NCI-H774 (cell line): Measurements from ENCODE around the gene CALML6.

Source experiments
- DNase-seq: peaks from one replicate; lab custom pipeline; 2025; lab: John Stamatoyannopoulos, UW

CALML6 gene

DNA sequence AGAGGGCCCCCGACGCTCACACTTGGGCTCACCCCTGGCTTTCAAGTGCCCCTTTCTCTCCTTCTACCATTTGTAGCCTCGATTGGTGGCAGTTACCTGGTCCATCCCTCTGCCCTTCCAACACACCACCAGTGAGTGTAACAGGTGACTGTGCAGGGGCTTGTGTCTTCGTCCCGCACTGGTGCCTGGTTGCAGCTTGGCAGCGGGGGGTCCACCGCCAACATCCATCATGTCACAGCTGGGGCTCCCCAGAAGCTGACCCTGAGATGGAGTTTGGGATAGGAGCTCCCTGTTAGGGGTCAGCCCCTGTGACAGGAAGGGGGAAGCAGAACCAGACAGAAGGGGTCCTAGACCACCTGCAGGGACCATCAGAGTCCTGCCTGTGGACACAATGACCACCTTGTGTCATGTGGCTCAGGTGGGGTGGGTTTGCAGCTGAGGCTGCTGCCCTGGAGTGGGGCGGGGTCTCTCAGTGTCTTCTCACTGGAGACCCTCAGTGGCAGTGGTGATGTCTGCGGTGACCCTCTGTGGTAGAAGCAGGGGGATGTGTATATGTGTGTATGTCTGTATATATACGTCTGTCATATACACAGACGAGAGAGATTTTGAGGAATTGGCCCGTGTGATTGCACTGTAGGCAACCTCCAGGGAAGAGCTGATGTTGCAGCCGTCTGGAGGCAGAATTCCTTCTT is 3.6 kb upstream of the CALML6 start:
- DNase-seq, result no peak

DNA sequence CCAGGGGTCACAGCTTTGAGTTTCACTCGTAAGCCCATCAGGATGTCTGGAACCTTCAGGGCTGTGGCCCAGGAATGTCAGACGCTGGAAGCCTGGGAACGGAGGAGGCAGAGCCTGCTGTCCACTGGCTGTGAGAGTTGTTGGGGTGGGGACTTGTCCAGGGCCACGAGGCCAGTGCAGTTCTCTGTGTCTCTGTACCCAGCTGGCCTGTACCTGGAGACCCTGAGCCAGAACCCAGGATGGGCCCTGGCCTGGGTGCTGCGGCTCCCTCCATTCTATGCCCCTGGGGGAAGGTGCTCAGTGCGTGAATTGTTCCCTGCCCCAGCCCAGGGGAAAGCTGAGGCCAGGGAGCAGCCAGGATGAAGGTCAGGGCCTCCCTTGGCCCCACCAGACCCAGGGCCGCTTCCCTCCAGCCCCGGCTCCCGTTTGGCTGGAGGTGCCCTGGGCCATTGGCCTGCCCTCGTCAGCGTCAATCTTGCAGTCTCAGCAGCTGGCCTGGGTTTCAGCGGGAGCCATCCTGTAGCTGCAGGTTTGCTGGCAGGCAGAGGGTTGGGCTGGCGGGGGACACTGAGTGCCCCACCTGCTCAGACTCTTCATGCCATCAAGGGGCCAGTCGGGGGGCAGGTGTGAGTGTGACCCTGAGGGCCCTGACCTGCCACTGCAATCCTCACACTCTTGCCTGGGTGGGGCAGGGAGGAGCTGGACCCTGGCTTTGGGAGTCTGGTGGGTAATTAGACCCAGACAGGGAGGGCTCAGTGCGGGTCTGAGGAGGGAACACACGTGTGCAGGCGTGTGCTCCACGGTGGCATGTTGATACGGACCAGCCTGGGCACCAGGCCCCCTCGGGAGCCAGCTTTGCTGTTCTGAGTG is 724 bp upstream of the CALML6 start:
- DNase-seq, result no peak

DNA sequence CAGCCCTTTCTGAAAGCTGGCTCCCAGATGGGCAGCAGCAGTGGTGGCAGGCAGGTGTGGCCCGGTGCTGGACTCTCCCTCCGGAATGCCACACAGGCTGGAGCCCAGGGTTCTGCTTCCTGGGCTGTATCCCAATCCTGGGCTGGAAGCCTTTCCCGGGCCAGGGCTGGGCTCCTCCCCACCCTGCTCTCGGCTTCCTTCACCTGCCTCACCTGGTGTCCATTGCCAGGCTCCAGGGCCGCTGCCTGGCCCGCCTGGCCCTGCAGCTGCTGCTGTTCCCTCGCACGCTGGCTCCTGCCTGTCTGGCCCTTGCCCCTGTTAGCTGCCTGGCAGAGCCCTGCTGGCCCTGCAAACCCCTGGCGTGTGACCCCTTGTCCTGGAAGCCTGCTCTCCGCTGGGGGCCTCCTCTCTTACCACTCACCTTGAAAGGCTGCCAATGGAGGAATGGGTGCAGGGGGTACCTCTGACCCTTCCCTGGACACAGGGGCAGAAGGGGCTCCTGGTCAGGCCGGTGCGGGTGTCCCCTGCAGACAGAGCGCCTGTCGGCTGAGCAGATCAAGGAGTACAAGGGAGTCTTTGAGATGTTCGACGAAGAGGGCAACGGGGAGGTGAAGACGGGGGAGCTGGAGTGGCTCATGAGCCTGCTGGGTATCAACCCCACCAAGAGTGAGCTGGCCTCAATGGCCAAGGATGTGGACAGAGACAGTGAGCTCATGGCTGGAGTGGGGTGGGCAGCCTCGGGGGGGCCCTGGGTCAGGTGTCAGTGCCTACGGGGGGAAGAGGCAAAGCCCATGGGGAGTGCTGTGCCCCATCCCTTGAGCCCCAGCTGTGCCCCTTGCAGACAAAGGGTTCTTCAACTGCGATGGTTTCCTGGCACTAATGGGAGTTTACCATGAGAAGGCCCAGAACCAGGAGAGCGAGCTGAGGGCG is 1.1 kb downstream of the CALML6 start:
- DNase-seq, result no peak

DNA sequence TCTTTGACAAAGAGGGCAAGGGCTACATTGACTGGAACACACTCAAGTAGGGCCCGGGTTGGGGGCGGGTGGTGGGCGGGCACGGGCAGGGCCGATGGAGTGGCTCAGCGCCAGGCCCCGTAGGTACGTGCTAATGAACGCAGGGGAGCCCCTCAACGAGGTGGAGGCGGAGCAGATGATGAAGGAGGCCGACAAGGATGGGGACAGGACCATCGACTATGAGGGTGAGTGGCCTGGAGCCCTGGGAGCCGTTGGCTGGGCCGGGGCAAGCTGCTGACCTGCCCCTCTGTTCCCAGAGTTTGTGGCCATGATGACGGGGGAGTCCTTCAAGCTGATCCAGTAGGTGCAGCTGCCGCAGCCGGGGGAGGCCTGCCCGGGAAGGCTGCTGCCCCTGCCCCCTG is 1.8 kb downstream of the CALML6 start:
- DNase-seq, result no peak

DNA sequence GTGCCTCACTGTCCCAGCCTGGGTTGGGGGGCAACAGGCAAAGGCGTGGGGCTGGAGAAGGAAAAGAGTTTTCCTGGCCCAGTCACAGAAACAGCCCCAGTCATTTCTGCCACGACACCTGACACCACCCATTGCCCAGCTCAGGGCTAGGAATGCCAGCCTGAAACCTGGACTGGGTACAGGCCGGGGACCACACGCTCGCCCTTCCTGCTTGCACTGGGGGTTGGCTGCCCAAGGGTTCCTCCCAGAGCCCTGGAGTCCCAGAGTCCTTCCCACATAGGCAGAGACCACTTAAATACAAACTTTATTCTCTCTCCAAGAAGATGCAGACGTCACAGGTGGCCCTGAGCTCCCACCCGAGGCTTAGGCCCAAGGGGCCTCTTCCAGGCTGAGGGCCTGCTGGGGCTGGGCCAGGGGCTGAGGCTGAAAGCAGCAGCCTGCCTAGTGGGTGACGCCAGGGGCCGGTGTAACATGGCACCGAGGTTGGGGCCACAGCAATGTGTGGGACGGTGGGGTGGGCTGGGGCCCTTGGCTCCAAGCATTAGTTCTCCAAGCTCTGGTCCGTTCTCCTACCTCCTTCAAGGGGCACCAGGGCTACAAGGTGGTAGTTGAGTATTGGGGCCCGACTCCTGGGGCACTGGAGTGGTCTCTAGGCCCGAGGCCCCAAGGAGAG is 2.4 kb downstream of the CALML6 start:
- no peak for DNase-seq

DNA sequence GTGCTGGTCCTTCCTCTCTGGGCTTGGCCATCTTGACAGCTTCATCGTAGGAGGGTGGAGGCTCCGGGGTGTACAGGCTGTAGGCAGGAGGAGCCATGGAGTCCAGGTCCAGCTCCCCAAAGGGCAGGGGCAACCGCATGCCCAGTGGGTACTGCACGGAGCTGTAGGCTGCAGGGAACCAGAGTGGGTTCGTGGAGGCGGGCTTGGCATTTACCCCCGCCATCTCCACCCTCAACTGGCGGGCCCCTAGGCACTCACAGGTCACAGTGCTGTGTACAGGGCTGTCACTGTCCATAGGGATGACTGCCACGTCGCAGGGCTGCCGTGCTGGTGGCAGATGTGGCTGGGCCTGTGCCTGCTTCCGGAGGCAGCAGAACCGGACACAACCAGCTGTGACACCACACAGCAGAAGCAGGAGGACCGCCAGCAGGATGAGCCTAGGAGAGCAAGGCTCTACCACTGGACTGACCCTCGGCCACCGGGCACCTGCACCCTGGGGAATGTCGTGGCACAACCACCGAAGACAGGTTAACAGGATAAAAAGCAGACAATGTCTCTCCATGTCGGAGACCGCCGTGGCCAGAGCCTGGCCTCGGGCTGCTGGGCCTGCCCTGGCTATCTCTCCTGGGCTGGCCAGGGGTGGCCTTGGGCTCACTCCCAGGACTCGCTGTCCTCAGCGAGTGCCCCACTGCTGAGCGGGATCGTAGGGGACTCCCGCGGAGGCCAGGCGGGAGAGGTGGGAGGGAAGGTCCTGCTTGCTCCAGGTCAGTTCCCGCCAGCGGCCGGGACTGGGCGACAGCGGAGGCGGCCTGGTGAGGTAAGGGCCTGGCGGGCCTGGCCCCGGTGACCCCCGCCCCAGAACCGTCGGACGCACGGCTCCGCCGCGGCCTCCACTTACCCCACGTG is 3.2 kb downstream of the CALML6 start:
- no peak for DNase-seq

DNA sequence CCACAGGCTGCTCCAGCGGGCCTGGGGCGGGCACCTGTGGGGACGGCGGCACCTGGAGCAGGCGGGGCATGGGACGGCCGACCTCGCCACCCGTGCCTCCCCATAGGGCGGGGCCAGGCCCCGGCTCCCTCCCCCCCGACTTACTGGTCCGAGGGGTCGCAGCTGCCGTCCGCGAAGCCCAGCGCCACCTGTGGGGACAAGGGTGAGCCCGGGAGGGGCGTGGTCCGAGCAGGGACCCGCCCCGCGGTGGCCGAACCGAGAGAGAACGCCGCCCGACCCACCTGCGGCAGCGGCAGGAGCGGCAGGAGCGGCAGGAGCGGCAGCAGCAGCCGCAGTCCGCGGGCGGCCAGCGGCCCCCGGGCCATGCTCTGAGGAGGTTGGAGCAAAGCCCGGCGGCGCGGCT is 3.8 kb downstream of the CALML6 start, which contains the start of gene TMEM52:
Gene TMEM52 (minus strand): TSS at position 379 of the 403 bp plus-strand sequence. CDS start 14 bp downstream, at position 365.
- DNase-seq, result no peak

DNA sequence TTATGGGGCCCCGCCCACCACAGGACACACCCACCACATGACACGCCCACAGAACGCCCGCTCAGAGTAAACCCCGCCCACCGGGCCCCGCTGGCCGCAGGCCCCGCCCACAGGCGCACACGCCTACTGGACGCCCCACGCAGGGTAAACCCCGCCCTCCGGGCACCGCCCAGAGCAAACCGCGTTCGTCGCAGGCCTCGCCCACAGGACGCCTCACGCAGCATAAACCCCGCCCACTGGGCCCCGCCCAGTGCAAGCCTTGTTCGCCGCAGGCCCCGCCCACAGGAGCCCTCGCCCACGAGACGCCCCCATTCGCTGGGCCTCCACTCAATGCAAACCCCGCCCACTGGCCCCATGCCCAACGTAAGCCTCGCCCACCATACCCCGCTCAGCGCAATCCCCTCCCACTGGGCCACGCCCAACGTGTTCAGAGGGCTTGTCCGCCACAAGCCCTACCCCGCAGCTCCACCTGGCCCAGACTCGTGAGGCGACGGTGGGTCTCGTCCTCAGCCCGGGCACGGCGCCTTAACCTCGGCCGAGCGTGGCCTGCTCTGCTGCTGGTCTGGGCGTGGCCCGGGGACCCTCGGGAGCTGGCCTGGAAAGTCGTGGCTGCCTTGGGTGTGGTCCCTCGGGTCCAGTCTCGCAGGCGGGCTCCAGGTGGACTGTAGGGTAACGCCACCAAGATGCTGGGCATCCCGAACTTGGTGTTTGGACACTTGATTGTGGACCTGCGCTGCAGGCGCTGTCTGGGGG is 4.4 kb downstream of the CALML6 start:
- peak; percentile 91 for DNase-seq

DNA sequence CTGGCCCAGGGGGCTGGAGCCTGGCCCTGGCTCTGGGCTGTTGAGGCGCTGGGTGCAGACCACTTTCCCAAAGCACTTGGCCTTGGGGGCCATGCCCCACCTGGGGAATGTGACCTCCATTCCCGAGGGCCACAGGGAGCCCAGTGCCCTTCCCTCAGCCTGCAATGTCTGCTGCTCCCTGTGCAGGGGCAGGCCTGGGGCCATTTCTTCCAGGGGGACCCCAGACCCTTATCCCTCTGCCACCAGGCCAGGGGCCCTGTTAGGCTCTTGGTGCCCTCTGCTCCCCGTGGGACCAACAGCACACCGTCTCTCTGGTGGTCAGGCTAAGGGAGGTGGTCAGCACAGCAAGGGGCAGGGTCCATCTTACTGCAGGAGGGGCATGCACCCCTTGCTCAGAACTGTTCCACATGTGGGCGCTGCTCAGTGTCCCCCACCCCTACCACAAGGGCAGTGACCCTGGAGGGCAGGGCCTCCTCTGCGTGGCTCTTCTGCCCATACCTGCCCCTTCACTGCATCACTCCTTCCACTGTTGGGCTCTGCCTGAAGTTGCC is 5.1 kb downstream of the CALML6 start:
- DNase-seq, result no peak

DNA sequence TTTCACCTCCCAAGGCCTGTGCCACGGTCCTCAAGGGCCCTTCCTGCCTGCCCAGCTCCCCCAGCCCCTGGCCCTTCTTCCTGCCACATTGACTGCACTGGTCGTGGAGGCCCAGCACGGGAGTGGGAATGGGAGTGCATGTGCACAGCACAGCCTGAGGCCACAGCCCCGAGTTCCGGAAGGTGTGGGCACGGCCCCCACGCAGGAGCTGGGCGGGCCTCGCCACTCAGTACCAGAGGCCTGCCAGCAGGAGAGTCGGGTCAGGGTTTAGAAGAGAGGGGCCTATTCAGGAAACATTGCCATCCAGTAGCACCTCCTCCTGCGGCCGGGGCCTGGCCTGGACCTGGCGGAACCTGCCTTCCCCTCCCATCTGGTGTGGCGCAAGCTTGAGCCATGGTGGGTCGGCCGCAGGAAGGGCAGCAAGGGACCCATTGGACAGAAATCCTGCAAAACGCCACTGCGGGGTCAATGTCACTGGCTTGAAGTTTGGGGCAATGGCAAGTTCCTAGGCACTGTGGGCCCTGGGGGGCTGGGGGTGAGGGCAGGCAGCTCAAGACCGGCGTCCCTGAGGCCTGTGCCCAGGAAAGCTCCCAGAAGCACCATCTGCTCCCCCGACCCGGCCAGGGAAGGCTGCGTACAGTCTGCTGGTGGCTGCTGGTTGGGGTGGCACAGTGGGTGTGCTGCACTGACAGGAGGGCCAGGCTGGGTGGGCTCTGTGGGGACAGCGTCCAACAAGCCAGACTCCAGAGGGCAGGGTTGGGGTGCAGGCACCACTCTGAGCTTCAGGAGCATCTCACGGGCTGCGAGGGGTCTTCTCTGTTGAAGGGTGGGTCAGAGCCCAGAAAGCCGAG is 5.8 kb downstream of the CALML6 start:
- no peak for DNase-seq

DNA sequence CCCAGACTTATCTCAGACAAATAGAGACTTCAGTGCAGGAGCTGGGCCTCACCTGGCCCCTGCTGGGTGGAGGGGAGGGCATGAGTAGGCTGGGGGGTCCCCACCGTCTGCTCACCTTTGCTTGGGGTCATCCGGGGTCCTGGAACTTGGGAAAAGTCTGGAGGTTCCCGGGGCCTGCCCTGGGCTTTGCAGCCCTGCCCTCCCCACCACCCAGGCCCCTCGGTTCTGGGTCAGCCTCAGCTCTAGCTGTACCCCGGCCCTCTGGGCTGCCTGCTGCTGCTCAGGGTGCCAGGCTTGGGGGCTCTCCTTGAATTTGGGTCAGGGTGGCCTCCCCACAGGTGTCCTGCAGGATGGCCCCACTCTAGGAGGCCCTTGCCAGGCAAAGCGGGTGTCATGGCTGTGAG is 6.4 kb downstream of the CALML6 start:
- no peak for DNase-seq

DNA sequence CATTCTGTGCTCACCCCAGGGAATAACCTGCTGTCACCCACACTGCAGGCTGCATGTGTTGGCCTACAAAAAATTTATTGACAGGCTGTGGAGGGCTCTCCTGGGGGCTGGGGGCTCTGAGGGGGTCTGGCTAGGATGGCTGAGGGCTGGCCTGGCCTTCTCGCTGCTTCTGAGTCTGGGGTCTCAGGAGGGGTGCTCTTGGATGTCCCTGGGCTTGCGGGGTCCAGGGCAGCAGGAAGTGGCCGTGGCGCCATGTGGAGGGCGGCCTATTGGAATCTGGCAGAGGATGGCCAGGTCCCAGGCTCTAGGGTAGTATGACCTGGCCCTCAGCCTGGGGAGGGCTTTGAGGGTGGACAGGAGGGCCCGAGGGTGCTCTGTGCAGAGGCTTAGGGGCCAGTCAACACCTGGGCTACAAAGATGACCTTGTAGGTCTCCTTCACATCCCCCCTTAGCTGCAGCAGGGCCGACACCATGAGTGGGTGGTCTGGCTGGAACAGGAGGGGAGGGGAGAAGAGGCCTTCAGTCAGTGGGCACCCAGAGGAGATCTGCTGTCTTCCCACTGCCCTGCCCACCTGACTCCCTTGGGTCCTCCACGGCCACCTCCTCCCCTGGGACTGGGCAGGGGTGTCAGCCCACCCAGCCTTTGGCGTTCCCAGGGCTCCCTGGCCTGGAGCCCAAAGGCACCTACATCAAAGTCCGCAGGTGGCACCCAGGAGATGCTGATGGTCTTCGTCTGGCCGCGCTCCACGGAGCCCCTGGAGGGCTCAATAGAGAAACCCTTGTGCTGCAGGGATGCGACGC is 7.0 kb downstream of the CALML6 start:
- no peak for DNase-seq

DNA sequence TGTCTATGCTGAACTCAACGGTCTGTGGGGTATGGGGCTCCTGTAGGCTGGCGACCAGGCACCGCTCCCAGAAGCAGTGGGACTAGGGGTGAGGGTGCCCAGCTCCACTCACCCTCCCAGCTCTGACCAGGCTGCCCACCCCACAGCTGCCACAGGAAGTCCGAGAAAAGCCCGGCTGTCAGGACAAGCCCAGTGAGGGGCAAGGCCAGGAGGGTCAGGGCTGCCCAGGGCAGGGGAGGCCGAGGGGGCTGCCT is 7.6 kb downstream of the CALML6 start:
- DNase-seq, result no peak

DNA sequence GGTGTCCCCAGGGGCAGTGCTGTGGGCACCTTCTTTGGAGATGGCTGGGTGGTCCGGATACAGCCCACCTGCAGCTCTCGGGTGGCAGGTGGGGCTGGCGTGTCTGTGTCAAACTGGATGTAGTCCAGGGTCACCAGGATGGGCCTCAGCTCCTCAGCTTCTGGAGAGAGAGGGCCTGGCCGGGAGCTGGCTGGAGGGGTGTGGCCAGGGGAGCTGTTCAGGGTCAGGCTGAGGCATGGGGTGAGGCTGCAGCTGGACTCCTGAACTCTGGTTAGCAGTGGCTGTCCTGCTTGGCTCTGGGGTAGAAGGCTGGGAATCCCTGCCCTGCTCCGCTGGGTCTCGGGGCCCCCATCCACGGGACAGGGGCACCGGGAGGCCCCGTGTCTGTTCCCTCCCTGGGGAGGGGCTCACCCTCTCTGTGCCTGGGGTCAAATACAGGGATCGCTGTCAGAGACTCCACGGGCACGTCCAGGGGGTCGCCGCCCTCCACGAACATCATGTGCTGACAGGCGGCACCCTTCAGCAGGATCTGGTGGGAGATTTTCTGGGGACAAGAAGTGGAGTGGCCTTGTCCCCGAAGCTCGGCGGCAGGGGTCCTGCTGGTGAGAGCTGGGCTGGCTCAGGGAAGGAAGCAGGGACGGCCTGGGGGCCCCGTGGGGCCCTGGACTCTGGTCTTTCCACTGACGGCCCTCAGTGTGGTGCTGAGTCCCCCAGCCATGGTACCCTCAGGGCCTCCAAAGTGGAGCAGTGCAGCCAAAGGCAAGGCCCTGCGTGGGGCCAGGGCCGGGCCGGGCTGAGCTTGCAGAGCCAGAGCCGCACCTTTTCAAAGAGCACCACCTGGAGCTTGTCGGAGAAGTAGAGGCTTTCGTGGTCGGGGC is 8.1 kb downstream of the CALML6 start:
- no peak for DNase-seq

DNA sequence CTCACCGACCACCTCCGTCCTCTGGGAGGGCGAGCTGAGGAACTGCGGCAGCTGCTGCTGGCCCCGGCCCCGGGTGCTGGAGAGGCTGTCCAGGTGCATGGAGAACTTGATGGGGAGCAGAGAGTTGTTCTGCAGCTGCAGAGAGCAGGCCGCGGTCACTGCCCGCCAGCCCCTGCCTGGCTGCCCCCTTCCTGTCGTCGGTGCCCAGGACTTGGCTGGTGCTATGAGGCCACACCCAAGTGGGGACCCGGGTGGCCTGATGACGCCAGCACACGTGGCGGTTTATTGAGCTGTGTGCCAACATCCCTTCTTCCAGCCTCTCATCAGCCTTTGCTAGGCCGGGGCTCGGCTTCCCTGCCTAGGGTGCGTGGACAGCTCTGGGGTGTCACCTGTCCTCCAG is 9.3 kb downstream of the CALML6 start:
- no peak for DNase-seq

DNA sequence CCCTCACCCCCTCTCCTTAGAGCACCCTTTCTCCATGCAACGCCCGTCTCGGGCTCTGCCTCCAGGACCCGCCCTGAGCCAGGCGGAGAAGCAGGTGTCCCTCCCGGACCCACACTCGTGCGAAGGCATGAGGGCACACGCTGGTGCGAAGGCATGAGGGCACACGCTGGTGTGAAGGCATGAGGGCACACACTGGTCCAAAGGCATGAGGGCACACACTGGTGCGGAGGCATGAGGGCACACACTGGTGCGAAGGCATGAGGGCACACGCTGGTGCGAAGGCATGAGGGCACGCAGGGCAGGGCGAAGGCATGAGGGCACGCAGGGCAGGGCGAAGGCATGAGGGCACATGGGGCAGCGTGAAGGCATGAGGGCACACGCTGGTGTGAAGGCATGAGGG is 9.8 kb downstream of the CALML6 start:
- no peak for DNase-seq
